Motor neuron (in vitro differentiated cells): ENCODE data around the gene PLAAT2. TPM values are rescaled to one million over a fixed set of nuclear protein-coding genes. Genes with fewer than 3 reads are reported as not detected.
A peak's percentile ranks its signal among the peaks of the same experiment; 100 is the strongest.

Experiments
- ATAC-seq, 8 experiments: fragments of 200-7000 bp; cut with Tn5 transposase; replicated peaks in 6 of 8; 2 replicates each; pipeline ENCODE4 v1.8.0; 2021; ENCODE audit warnings: mild to moderate bottlenecking in 8 of 8, moderate library complexity in 8 of 8
- H3K27ac ChIP-seq, 2 donors: fragments of 250-450 bp; sonication (Bioruptor Pico); 2 replicates each; pipeline ENCODE4 v1.9.0; 2021; ENCODE audit warnings: antibody characterized with exemption in 2 of 2, mild to moderate bottlenecking in 2 of 2, moderate library complexity in 1 of 2
- H3K4me1 ChIP-seq, 2 donors: fragments of 250-450 bp; sonication (Bioruptor Pico); replicated peaks in 1 of 2; 2 replicates each; pipeline ENCODE4 v1.6.1; 2021; ENCODE audit warnings: antibody characterized with exemption in 2 of 2, mild to moderate bottlenecking in 2 of 2, moderate library complexity in 1 of 2
- H3K4me3 ChIP-seq, 5 donors: fragments of 250-450 bp; sonication (Bioruptor Pico); 2 replicates each; pipeline ENCODE4 v1.9.0; 2021; ENCODE audit warnings: antibody characterized with exemption in 5 of 5, mild to moderate bottlenecking in 5 of 5, moderate library complexity in 4 of 5
- WGBS, 10 experiments: fragments of 450-650 bp; shearing (Covaris generic); methylation state at CpG; one replicate each; pipeline ENCODE4 v1.0.0; 2022; 5-methylcytosine and 5-hydroxymethylcytosine counted together
- in situ Hi-C, 9 experiments: fragments of 400-800 bp; cut with MboI; loops; one replicate each; pipeline ENCODE4 v1.15.0; 2021; ENCODE audit warnings: low sequenced_read_pairs in 9 of 9, low pct_unique_long_range_greater_than_20kb in 2 of 9; ENCODE audit not compliant: unreplicated experiment in 9 of 9
- total RNA-seq, 8 experiments: library from RNA; unstranded; fragments of 300-600 nt; gene quantifications; 2 replicates each; pipeline versions ENCODE4 v1.2.3 to v1.2.4, GENCODE V29; 2022

The PLAAT2 gene
- total RNA-seq, 8 experiments from 2014 or later, result 0.29 to 1.3 (median 0.50) TPM; not detected in 5

DNA sequence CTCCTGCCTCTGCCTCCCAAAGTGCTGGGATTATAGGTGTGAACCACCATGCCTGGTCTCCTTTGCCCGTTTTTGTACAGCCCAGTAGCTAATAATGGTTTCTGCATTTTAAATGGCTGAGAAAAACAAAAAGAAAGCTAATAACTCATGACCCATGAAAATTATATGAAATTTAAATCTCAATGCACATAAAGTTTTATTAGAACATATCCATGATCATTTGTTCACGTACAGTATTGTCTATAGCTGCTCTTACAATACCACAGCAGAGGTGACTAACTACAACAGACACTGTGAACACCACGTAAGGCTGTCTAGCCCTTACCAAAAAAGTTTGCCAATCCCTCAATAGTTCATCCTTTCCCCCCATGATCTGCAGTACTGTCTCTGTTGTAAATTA is 6.4 kb upstream of the PLAAT2 start:
- H3K4me3 ChIP-seq, result no peak overlapping the region
- peaks cover 18 to 23% of the 10 kb centered on the region in 2 donors for H3K4me1 ChIP-seq
- in situ Hi-C loops, result no loop called here
- WGBS, 10 experiments, result 82 to 100% (median 98%) methylated on average over 1 to 3 of the region's 3 CpGs
- H3K27ac ChIP-seq, result no peak overlapping the region
- no peak for ATAC-seq

DNA sequence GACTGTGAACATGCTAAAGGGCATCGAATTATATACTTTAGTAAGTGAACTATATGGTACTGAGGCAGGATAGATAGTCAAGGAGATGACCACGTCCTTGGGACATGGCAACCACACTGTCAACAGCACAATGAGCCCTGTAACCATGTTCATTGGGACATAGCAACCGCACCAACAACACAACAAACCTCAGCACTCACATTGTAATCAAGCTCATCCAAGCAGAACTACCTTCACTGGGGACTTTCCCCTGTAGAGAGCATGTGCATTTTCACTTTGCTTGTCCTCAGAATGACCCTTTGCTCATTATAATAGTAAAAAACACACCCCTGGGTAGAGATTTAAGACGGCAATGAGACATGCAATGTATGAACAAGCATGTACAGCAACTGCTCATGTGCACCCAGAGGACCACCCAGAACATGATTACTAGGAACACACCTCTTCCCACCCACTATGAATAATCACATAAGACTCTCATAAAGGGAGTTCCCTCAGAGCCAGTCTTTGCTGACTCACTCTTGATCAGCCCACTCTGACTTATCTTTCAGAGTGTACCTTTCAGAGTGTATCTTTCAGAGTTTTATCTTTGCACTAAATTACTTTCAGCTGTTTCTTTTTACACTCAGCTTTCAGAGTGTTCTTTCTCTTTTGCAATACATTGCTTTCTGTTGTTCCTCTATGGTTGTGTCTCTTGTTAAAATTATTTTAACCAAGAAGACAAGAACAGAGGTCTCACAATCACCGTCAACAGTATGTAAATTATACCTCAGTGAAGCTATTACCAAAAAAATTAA is 4.1 kb upstream of the PLAAT2 start:
- Histone ChIP-seq H3K27ac (peak overlapping the region; percentile 16 to 53), H3K4me3 (no peak overlapping the region), H3K4me1 (peaks cover 14 to 25% of the 10 kb centered on the region in 2 donors)
- 9 to 90% (median 62%) methylated on average over 1 to 4 of the region's 5 CpGs; no CpG with 5 or more reads in 1 of the 10 experiments for WGBS, 10 experiments
- peak; percentile 84 to 96 (median 92) for ATAC-seq
- in situ Hi-C loops, result no loop called here

DNA sequence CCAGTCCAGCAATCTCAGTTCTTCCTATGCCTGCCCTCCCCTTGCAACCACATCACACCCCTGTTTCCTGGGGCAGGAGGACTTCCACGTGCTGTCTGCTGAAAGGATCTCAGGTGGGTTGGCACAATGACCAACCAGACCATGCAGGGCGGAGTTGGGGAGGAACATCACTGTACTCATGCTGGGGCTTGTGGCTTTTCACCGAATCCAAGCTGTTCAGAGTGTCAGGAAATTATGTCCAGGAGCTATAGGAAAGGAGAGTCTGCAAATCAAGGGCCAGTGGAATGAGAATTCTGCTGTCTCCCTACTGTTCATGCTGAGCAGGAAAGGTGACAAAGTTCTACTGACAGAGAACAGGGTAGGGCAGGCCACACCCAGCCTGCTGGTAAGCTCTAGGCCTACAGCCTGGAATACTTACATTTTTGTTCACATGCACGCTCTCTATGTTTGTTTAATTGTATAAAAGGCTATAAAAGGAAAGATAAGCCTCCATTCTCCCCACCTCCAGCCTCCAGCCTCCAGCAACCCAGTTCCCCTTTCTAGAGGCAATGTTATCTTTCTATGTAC is 1.7 kb upstream of the PLAAT2 start:
- WGBS, 10 experiments, result 50 to 100% (median 86%) methylated on average over 1 to 3 of the region's 4 CpGs; no CpG with 5 or more reads in 2 of the 10 experiments
- Histone ChIP-seq H3K4me3 (no peak overlapping the region), H3K4me1 (peaks cover 14 to 25% of the 10 kb centered on the region in 2 donors), H3K27ac (no peak overlapping the region)
- ATAC-seq, result peak in 3 of 8 experiments; percentile 4 to 24 (median 21)
- in situ Hi-C loops, result no loop called here

DNA sequence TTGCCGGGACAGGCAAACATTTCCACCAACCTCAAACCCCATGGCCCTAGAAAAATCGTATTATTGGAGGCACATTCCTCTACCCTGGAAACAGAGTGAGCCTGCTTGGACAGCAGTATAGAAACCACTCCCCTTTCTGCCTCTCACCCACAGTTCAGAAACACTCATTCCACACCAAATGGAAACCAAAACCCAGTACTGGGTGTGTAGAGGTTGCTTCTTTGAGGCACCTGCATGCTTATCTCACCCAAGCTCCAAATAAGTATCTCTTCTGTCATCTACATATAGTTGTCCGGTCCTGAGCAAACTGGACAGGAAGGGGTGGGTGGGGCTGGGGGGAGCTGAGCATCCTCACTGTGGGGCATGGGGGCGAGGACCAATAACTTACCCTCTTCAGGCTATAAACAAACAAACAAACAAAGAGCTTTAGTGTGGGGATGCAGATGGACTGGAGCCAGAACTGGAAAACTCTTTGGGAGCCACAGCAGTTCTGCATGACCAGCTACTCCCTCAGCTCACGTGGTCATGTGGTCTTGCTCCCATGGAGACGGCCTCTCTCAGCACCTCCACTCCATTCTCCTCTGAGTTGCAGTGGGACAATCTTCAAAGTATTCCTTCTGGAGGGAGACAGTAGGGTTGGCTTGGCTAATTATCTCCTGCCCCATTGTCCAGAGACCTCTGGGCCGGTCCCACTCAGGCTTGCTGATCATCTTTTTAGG is 1.0 kb upstream of the PLAAT2 start:
- WGBS, 10 experiments, result 40 to 100% (median 75%) methylated on average over 1 to 4 of the region's 7 CpGs; no CpG with 5 or more reads in 2 of the 10 experiments

GRCh38 chr11:63560506-63561180 is 2.5 kb downstream of the PLAAT2 start:
- H3K4me1 ChIP-seq, result peaks cover 0 to 13% of the 10 kb centered on the region in 2 donors
- H3K27ac ChIP-seq, result no peak overlapping the region
- in situ Hi-C loops, result no loop called here
- no peak overlapping the region for H3K4me3 ChIP-seq
- 47 to 100% (median 85%) methylated on average over 1 to 7 of the region's 7 CpGs; no CpG with 5 or more reads in 2 of the 10 experiments for WGBS, 10 experiments
- no peak for ATAC-seq

More for the DNA sequence above, 1.0 kb upstream of the PLAAT2 start:
- no peak overlapping the region for H3K4me3 ChIP-seq
- no peak overlapping the region for H3K27ac ChIP-seq
- H3K4me1 ChIP-seq, result peaks cover 14 to 25% of the 10 kb centered on the region in 2 donors
- peak in 5 of 8 experiments; percentile 16 to 61 (median 40) for ATAC-seq
- in situ Hi-C loops, result no loop called here

DNA sequence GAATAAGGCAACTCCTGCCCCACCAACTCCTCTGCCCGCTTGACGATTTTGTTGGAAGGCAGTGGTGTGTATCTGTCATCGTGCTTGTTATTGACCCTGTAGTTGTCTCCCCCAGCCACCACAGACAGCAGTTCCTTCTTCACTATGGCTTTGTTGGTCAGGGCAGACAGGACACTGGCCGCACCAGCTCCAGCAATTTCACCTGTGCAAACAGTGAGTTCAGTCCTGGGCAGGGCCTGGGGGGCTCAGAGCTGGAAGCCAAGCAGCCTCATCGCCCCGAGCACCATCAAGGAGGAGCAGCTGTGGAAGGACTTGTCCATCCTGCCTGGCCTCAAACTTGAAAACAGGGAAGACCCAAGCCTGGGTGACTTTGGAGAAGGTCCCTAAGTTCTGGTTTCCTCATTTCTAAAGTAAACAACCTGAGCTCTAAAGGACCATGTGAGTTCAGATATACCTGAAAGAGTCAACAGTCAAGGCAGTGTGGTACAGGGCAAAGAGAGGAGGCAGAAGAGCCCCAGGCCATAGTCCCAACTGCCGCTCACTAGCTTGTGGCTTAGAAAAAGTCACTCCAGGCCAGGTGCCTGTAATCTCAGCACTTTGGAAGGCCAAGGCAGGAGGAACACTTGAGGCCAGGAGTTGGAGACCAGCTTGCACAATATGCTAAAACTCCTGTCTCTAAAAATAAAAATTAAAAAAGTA is 4.6 kb downstream of the PLAAT2 start:
- in situ Hi-C loops, result no loop called here
- no peak for ATAC-seq
- Histone ChIP-seq H3K4me1 (peaks cover 4 to 13% of the 10 kb centered on the region in 2 donors), H3K27ac (no peak overlapping the region), H3K4me3 (no peak overlapping the region)
- 43 to 100% (median 92%) methylated on average over 1 to 5 of the region's 7 CpGs; no CpG with 5 or more reads in 2 of the 10 experiments for WGBS, 10 experiments

GRCh38 chr11:63557570-63557969 is 5.6 kb downstream of the PLAAT2 start:
- Histone ChIP-seq H3K27ac (no peak overlapping the region), H3K4me1 (peaks cover 4 to 17% of the 10 kb centered on the region in 2 donors), H3K4me3 (no peak overlapping the region)
- in situ Hi-C loops, result no loop called here
- WGBS, 10 experiments, result 30 to 100% (median 70%) methylated on average over 2 to 7 of the region's 7 CpGs; no CpG with 5 or more reads in 1 of the 10 experiments
- no peak for ATAC-seq

GRCh38 chr11:63556404-63557013 is 6.7 kb downstream of the PLAAT2 start:
- in situ Hi-C loops, result no loop called here
- peak in 2 of 8 experiments; percentile 11 to 58 for ATAC-seq
- H3K4me3 ChIP-seq, result no peak overlapping the region
- peaks cover 4 to 17% of the 10 kb centered on the region in 2 donors for H3K4me1 ChIP-seq
- H3K27ac ChIP-seq, result no peak overlapping the region
- 18 to 86% (median 40%) methylated on average over 1 to 4 of the region's 7 CpGs; no CpG with 5 or more reads in 2 of the 10 experiments for WGBS, 10 experiments

- Histone ChIP-seq H3K27ac (peak overlapping the region in 1 of 2 donors; percentile 25), H3K4me1 (peaks cover 4 to 17% of the 10 kb centered on the region in 2 donors), H3K4me3 (no peak overlapping the region)
- WGBS, 10 experiments, result 0 to 60% (median 29%) methylated on average over 1 to 4 of the region's 4 CpGs; no CpG with 5 or more reads in 3 of the 10 experiments
- in situ Hi-C loops, result no loop called here
- peak; percentile 18 to 62 (median 38) for ATAC-seq
Measured at GRCh38 chr11:63554877-63555223, 8.3 kb downstream of the PLAAT2 start.

DNA sequence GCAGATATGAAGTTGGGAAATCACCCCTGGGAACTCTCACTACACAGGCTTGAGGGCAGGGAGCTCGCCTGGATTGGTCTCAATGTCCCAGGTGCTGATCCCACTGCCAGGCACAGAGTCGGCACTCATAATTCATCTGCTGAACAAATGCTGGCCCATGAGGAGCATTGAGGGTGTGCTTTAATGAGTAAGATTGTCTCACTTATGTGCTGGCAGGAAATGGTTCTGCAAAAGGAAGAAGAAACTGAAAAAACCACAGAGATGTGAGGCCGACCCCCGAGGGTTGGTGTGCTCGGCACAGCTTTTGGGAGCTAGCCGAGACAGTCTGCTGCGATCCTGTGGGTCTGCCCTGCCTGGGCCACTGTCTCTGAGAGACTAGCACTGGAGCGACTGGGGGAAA is 9.4 kb downstream of the PLAAT2 start:
- 25 to 100% (median 49%) methylated on average over 1 to 3 of the region's 8 CpGs; no CpG with 5 or more reads in 7 of the 10 experiments for WGBS, 10 experiments
- in situ Hi-C loops, result no loop called here
- no peak overlapping the region for H3K4me3 ChIP-seq
- peaks cover 4 to 17% of the 10 kb centered on the region in 2 donors for H3K4me1 ChIP-seq
- no peak for ATAC-seq
- H3K27ac ChIP-seq, result no peak overlapping the region

DNA sequence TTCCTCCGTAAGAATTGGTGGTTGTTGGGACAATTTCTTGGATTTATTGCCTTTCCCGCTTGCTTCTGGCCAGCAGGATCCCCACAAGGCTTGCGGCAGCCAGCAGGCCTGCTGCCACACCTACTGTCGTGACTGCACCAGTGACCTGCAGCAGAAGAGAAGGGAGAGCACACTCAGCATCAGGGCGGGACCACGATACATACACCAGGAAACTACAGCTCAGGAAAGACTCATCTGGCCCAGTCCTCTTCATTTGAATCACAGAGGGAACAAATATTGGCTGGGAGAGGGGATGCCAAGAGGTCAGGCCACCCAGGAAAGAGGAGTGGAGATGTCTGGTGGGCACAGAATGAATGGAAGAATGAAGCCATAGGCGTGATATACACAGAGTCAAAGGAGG is 10.3 kb downstream of the PLAAT2 start:
- peak in 6 of 8 experiments; percentile 46 to 85 (median 70) for ATAC-seq
- Histone ChIP-seq H3K4me1 (peaks cover 4 to 17% of the 10 kb centered on the region in 2 donors), H3K4me3 (no peak overlapping the region), H3K27ac (no peak overlapping the region)
- WGBS, 10 experiments, result 39 to 88% (median 60%) methylated on average over 1 to 6 of the region's 7 CpGs; no CpG with 5 or more reads in 3 of the 10 experiments
- in situ Hi-C loops, result no loop called here

DNA sequence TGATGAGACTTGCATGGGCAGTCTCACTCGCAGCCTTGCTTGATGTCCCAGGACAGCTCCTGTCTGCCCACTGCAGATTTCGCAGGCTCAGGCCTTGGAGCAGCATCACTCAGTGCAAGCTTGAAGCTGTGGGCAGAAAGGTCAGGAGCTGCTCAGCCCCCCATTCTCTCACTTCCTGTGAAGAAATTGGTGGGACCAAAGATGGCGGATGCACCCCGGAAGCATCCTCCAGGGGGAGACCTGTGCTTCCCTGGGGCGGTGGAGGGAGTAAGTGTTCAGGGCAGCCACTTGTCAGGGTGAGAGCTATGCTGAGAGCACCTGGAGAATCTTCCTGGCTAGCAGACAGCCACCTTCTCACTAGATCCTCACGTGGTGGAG is 11.3 kb downstream of the PLAAT2 start:
- H3K27ac ChIP-seq, result no peak overlapping the region
- H3K4me1 ChIP-seq, result peaks cover 4 to 23% of the 10 kb centered on the region in 2 donors
- 86 to 100% (median 100%) methylated on average over 1 of the region's 6 CpGs; no CpG with 5 or more reads in 7 of the 10 experiments for WGBS, 10 experiments
- in situ Hi-C loops, result no loop called here
- no peak overlapping the region for H3K4me3 ChIP-seq
- ATAC-seq, result no peak
